ENCODE data around the gene LTC4S.
"Not testable (repeated sequence)": the region's sequence is repeated elsewhere in the genome, so short reads cannot be mapped to it uniquely, and the experiment has no call there.

LTC4S gene, protein sequence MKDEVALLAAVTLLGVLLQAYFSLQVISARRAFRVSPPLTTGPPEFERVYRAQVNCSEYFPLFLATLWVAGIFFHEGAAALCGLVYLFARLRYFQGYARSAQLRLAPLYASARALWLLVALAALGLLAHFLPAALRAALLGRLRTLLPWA

GRCh38 chr5:179793468-179794139 is at the start of gene LTC4S:
TSS of gene LTC4S (plus strand) at chr5:179793986. CDS start at chr5:179794081, 95 bp downstream.
- TF ChIP-seq, protein P1, sequence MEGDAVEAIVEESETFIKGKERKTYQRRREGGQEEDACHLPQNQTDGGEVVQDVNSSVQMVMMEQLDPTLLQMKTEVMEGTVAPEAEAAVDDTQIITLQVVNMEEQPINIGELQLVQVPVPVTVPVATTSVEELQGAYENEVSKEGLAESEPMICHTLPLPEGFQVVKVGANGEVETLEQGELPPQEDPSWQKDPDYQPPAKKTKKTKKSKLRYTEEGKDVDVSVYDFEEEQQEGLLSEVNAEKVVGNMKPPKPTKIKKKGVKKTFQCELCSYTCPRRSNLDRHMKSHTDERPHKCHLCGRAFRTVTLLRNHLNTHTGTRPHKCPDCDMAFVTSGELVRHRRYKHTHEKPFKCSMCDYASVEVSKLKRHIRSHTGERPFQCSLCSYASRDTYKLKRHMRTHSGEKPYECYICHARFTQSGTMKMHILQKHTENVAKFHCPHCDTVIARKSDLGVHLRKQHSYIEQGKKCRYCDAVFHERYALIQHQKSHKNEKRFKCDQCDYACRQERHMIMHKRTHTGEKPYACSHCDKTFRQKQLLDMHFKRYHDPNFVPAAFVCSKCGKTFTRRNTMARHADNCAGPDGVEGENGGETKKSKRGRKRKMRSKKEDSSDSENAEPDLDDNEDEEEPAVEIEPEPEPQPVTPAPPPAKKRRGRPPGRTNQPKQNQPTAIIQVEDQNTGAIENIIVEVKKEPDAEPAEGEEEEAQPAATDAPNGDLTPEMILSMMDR (IDR thresholded peaks at IDR 0.05; ENCODE audit: insufficient read depth, low read length, missing control alignments): no peak
- no peak within 1 kb of the TSS; the same call in 1 of the 2 replicates for H3K4me3 ChIP-seq (ENCODE audit: low read depth, low read length)
- POLR2A ChIA-PET: no interaction called here
- no peak for DNase-seq (ENCODE audit: low read depth, low spot score)
- CTCF ChIA-PET: interaction anchor here (1.0 to 4.8 kb wide), 6 partner anchors 11 to 115 kb away, joined by 3 to 29 read pairs (median 7); partner anchors contain the start of gene MGAT4B

DNA sequence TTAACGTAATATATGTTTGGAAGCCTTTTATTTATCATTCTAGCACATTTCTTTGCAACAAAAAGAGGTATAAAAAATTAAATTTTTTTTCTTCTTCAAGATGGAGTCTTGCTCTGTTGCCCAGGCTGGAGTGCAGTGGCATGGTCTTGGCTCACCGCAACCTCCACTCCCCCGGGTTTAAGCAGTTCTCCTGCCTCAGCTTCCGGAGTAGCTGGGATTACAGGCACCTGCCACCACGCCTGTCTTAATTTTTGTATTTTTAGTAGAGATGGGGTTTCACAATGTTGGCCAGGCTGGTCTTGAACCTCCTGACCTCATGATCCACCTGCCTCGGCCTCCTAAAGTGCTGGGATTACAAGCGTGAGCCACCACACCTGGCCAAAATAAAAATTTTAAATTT is 49.7 kb upstream of the LTC4S start:
- not testable (repeated sequence) for H3K4me3 ChIP-seq (ENCODE audit: low read depth, low read length); DNase-seq (ENCODE audit: low read depth, low spot score)
- CTCF ChIA-PET: interaction anchor here (2.9 kb wide), 1 partner anchor 19 kb away, joined by 22 read pairs; no protein-coding TSS in a partner anchor
- POLR2A ChIA-PET: interaction anchor here (1.0 kb wide), 1 partner anchor 11 kb away, joined by 3 read pairs; the partner anchor contains the start of gene MAML1

GRCh38 chr5:179746872-179747271 is 46.9 kb upstream of the LTC4S start:
- no peak overlapping the region for H3K4me3 ChIP-seq (ENCODE audit: low read depth, low read length)
- CTCF ChIA-PET: interaction anchor here (2.2 kb wide), 1 partner anchor 16 kb away, joined by 6 read pairs; no protein-coding TSS in a partner anchor
- TF ChIP-seq, protein P1 (IDR thresholded peaks at IDR 0.05; ENCODE audit: insufficient read depth, low read length, missing control alignments): no peak
- POLR2A ChIA-PET: no interaction called here
- DNase-seq (ENCODE audit: low read depth, low spot score): no peak

DNA sequence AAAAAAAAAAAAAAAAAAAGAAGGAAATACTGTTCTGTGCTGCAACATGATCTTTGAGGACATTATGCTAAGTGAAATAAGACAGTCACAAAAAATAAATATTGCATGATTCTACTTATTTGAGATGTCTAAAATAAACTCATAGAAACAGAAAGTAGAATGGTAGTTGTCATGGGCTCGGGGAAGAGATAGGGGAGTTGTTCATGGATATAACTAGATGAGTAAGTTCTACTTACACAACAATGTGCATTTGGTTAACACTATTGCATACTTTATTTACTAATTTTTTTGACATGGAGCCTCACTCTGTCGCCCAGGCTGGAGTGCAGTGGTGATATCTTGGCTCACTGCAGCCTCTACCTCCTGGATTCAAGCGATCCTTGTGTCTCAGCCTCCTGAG is 46.0 kb upstream of the LTC4S start:
- H3K4me3 ChIP-seq (ENCODE audit: low read depth, low read length): no peak overlapping the region
- CTCF ChIA-PET: no interaction called here
- no peak for DNase-seq (ENCODE audit: low read depth, low spot score)
- POLR2A ChIA-PET: no interaction called here
- TF ChIP-seq, protein P1 (IDR thresholded peaks at IDR 0.05; ENCODE audit: insufficient read depth, low read length, missing control alignments): no peak

GRCh38 chr5:179749857-179750508 is 43.8 kb upstream of the LTC4S start:
- POLR2A ChIA-PET: no interaction called here
- H3K4me3 ChIP-seq (ENCODE audit: low read depth, low read length): no peak overlapping the region
- CTCF ChIA-PET: interaction anchor here (1.2 to 3.1 kb wide), 6 partner anchors 10 to 78 kb away, joined by 3 to 21 read pairs (median 4); partner anchors contain the start of gene MAML1
- DNase-seq (ENCODE audit: low read depth, low spot score): no peak
- TF ChIP-seq, protein P1 (IDR thresholded peaks at IDR 0.05; ENCODE audit: insufficient read depth, low read length, missing control alignments): no peak

GRCh38 chr5:179753971-179754370 is 39.8 kb upstream of the LTC4S start:
- H3K4me3 ChIP-seq (ENCODE audit: low read depth, low read length): no peak overlapping the region
- DNase-seq (ENCODE audit: low read depth, low spot score): no peak
- TF ChIP-seq, protein P1 (IDR thresholded peaks at IDR 0.05; ENCODE audit: insufficient read depth, low read length, missing control alignments): no peak
- ChIA-PET CTCF (interaction anchor here (4.6 kb wide), 1 partner anchor 10 kb away, joined by 42 read pairs; no protein-coding TSS in a partner anchor), POLR2A (interaction anchor here (0.6 kb wide), 1 partner anchor 107 kb away, joined by 3 read pairs; no protein-coding TSS in a partner anchor)
